GM23338 (cell line): Measurements from ENCODE around the gene MCM3AP. TPM values are rescaled to one million over a fixed set of nuclear protein-coding genes. Genes with fewer than 3 reads are reported as not detected.

Experiments used
- ATAC-seq: fragments of 200-7000 bp; cut with Tn5 transposase; 3 replicates; pipeline ENCODE4 v1.9.1; 2020
- DNase-seq: peaks from one replicate; pipeline ENCODE4 v3.0.0-alpha.2; 2015; ENCODE audit warnings: low spot score
- H2AFZ ChIP-seq: fragments of 200-600 bp; sonication (generic); 2 replicates; pipeline ENCODE4 v1.8.0; 2016; ENCODE audit warnings: antibody characterized with exemption, mild to moderate bottlenecking, moderate library complexity
- H3F3A ChIP-seq: fragments of 200-600 bp; sonication (generic); replicated peaks from 2 replicates; pipeline ENCODE4 v1.8.0; 2017; ENCODE audit warnings: antibody characterized with exemption, mixed run types, low read depth
- H3K27ac ChIP-seq: fragments of 200-600 bp; sonication (generic); 2 replicates; pipeline ENCODE4 v1.6.1; 2016; ENCODE audit warnings: low read depth
- H3K27me3 ChIP-seq: fragments of 200-600 bp; sonication (generic); 2 replicates; pipeline ENCODE4 v1.8.0; 2016; ENCODE audit warnings: mild to moderate bottlenecking, mixed run types, moderate library complexity; ENCODE audit not compliant: insufficient read depth
- H3K36me3 ChIP-seq: fragments of 200-600 bp; sonication (generic); 2 replicates; pipeline ENCODE4 v1.8.0; 2016; ENCODE audit warnings: mild to moderate bottlenecking; ENCODE audit not compliant: insufficient read depth
- H3K4me1 ChIP-seq: fragments of 200-600 bp; sonication (generic); 2 replicates; pipeline ENCODE4 v1.8.0; 2016; ENCODE audit warnings: mild to moderate bottlenecking, moderate library complexity; ENCODE audit not compliant: insufficient read depth
- H3K4me2 ChIP-seq: fragments of 200-600 bp; sonication (generic); 2 replicates; pipeline ENCODE4 v1.7.1; 2017; ENCODE audit warnings: mixed run types
- H3K4me3 ChIP-seq: fragments of 200-600 bp; sonication (generic); 2 replicates; pipeline ENCODE4 v1.6.1; 2016; ENCODE audit warnings: mixed run types
- H3K79me2 ChIP-seq: fragments of 200-600 bp; sonication (generic); replicated peaks from 2 replicates; pipeline ENCODE4 v1.8.0; 2017; ENCODE audit warnings: mild to moderate bottlenecking; ENCODE audit not compliant: insufficient read depth
- H3K9me2 ChIP-seq: fragments of 200-600 bp; sonication (generic); 2 replicates; pipeline ENCODE4 v1.8.0; 2017; ENCODE audit not compliant: insufficient read depth
- H4K20me1 ChIP-seq: fragments of 200-600 bp; sonication (generic); replicated peaks from 2 replicates; pipeline ENCODE4 v1.8.0; 2017; ENCODE audit warnings: mild to moderate bottlenecking; ENCODE audit not compliant: insufficient read depth
- H3K27ac Mint-ChIP-seq: 2 replicates; pipeline ENCODE4 v1.8.0; 2020; ENCODE audit warnings: inconsistent platforms, mild to moderate bottlenecking, moderate library complexity, mixed read lengths
- H3K27me3 Mint-ChIP-seq: 3 replicates; pipeline ENCODE4 v1.8.0; 2022; ENCODE audit warnings: low read depth, mild to moderate bottlenecking, moderate library complexity, mixed read lengths, inconsistent platforms; ENCODE audit not compliant: insufficient read depth, poor library complexity
- H3K36me3 Mint-ChIP-seq: 3 replicates; pipeline ENCODE4 v1.8.0; 2021; ENCODE audit warnings: low read depth, mild to moderate bottlenecking, inconsistent platforms, moderate library complexity, mixed read lengths
- H3K4me1 Mint-ChIP-seq: 3 replicates; pipeline ENCODE4 v1.8.0; 2020; ENCODE audit warnings: mild to moderate bottlenecking, inconsistent platforms, mixed read lengths
- H3K4me3 Mint-ChIP-seq: 3 replicates; pipeline ENCODE4 v1.8.0; 2021; ENCODE audit warnings: moderate library complexity, mild to moderate bottlenecking, inconsistent platforms, mixed read lengths
- H3K9me3 Mint-ChIP-seq: 3 replicates; pipeline ENCODE4 v1.8.0; 2020; ENCODE audit warnings: moderate library complexity, mild to moderate bottlenecking, inconsistent platforms, mixed read lengths
- CTCF ChIP-seq, 2 experiments: fragments of 200-600 bp in 1 of 2; sonication (generic) in 1 of 2; conservative IDR thresholded peaks; 2 replicates each; pipeline versions ENCODE4 v1.5.1 to v1.6.1; 2016 to 2017; ENCODE audit warnings: antibody characterized with exemption in 2 of 2, low read depth in 2 of 2, mild to moderate bottlenecking in 2 of 2, moderate library complexity in 1 of 2
- EZH2phosphoT487 ChIP-seq: fragments of 200-600 bp; sonication (generic); IDR thresholded peaks from one replicate; pipeline ENCODE4 v1.8.1; 2018; ENCODE audit warnings: antibody characterized with exemption; ENCODE audit not compliant: unreplicated experiment
- JUNB ChIP-seq: IDR thresholded peaks from one replicate; pipeline ENCODE4 v1.6.1; 2016; ENCODE audit warnings: antibody characterized with exemption; ENCODE audit not compliant: unreplicated experiment
- NANOG ChIP-seq: IDR thresholded peaks from 2 replicates; pipeline ENCODE4 v1.6.1; 2016; ENCODE audit warnings: antibody characterized with exemption, borderline replicate concordance
- REST ChIP-seq: IDR thresholded peaks from one replicate; pipeline ENCODE4 v1.6.1; 2018; ENCODE audit warnings: antibody characterized with exemption; ENCODE audit not compliant: unreplicated experiment
- ZNF114 ChIP-seq: fragments of 250-450 bp; sonication (Bioruptor Pico); IDR thresholded peaks from 2 replicates; pipeline ENCODE4 v1.5.0; 2020; ENCODE audit warnings: mild to moderate bottlenecking, moderate library complexity
- ZNF331 ChIP-seq: fragments of 250-450 bp; sonication (Bioruptor Pico); IDR thresholded peaks from 2 replicates; pipeline ENCODE4 v1.5.0; 2020; ENCODE audit warnings: low read depth, mild to moderate bottlenecking, moderate library complexity
- ZNF462 ChIP-seq: fragments of 250-450 bp; sonication (Bioruptor Pico); IDR thresholded peaks from 2 replicates; pipeline ENCODE4 v1.5.0; 2020; ENCODE audit warnings: mild to moderate bottlenecking, moderate library complexity
- polyA plus RNA-seq: library from polyadenylated mRNA; unstranded; fragments of >200 nt; fragmentation: Nextera tagmentation; extraction: Ambion mirVana; gene quantifications from 2 replicates; pipeline ENCODE4 v1.2.1, GENCODE V29; 2016
- total RNA-seq: library from RNA; depleted of rRNA; stranded (reverse); fragments of >200 nt; shearing (Covaris generic); gene quantifications from 2 replicates; pipeline ENCODE4 v1.2.3, GENCODE V29; 2014

The MCM3AP gene
- total and polyA plus RNA-seq, 2 experiments from 2014 or later, result 39.2 to 123 TPM

- H3K27ac ChIP-seq, result no peak overlapping the region
- peaks cover 46% of the 10 kb centered on the region for H3K36me3 Mint-ChIP-seq
- H3F3A ChIP-seq, result no peaks in the 10 kb centered on the region
- ATAC-seq (no peak), DNase-seq (no peak)
- H3K27me3 ChIP-seq, result no peaks in the 10 kb centered on the region
- H3K4me3 ChIP-seq, result no peak overlapping the region
- no peak overlapping the region; the same call in 1 of the 2 replicates for H3K27ac Mint-ChIP-seq
- H3K27me3 Mint-ChIP-seq, result peaks cover 6% of the 10 kb centered on the region
- no peak overlapping the region for H3K4me2 ChIP-seq
- H3K79me2 ChIP-seq, result no peaks in the 10 kb centered on the region; the same call in 1 of the 2 replicates
- H3K9me3 Mint-ChIP-seq, result no peaks in the 10 kb centered on the region
- H4K20me1 ChIP-seq, result peaks cover 3% of the 10 kb centered on the region; the same call in 1 of the 2 replicates
- peaks cover 2% of the 10 kb centered on the region for H3K4me1 Mint-ChIP-seq
- TF ChIP-seq CTCF (conservative IDR thresholded peaks at IDR 0.05; ENCODE audit: low read depth in 2 of 2), result no peak
- no peak for TF ChIP-seq REST
- TF ChIP-seq EZH2phosphoT487, result no peak
- TF ChIP-seq ZNF462 (CRISPR knock-in tag), result no peak
- no peak for TF ChIP-seq ZNF331
- no peak for TF ChIP-seq ZNF114 (CRISPR knock-in tag)
- no peak for TF ChIP-seq JUNB
- TF ChIP-seq NANOG, result no peak
- no peak overlapping the region for H2AFZ ChIP-seq
- H3K9me2 ChIP-seq, result no peaks in the 10 kb centered on the region
- H3K4me1 ChIP-seq, result no peaks in the 10 kb centered on the region
- H3K36me3 ChIP-seq, result peaks cover 17% of the 10 kb centered on the region; the same call in 1 of the 2 replicates
- no peak overlapping the region for H3K4me3 Mint-ChIP-seq
Measured at GRCh38 chr21:46207920-46208591, 77.4 kb downstream of the MCM3AP start.
